Right forelimb (tissue), 1 donor: Measurements from ENCODE around the gene CTNNBL1.
"Not testable (repeated sequence)": the region's sequence is repeated elsewhere in the genome, so short reads cannot be mapped to it uniquely, and the experiment has no call there.

ENCODE experiments used
- DNase-seq: peaks from one replicate; pipeline ENCODE4 v3.0.0-alpha.2; 2018

CTNNBL1 gene

DNA sequence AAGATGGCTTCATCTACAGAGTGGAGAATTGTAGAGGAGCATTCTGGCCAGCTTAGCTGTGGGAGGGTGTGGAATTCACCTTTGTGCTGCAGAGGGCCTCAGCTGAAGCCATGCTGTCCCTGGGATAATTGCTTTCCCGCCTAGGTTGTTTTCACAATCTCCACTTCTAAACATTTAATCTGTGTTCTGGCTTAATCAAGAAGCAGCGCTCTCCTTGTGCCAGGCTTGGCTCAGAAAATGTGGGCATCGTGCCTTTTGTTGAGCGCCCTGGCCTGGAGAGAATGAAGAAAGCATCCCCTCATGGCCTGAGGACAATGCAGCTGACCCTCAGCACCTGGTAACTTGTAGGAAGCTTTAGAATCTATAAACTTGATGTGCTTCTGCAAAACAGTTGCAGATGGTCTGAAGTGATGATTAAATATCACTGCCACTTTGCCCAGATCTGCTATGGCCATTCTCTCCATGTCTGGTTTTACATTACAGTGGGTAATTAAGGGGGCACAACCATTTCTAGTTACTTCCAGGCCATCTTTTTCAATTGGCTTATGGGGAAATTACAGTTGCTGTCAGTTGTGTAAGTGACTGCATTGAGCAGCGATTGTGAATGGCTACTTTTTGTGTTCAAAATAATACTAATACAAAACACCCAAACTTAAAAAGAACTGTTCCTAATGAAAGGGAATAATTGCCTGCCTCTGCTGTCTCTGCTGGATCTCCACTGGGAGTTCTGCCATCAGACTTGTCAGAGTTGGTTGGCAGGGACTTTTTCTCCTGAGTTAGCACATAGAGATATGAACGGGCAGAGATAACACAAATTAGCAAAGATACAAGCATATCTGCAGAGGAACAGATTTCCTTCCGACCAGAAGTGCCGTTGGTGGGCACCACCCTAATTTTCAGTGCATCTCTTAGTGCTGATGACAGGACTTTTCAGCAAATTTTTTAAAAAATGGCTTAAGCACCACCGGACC is 18.4 kb downstream of the CTNNBL1 start:
- no peak for DNase-seq

DNA sequence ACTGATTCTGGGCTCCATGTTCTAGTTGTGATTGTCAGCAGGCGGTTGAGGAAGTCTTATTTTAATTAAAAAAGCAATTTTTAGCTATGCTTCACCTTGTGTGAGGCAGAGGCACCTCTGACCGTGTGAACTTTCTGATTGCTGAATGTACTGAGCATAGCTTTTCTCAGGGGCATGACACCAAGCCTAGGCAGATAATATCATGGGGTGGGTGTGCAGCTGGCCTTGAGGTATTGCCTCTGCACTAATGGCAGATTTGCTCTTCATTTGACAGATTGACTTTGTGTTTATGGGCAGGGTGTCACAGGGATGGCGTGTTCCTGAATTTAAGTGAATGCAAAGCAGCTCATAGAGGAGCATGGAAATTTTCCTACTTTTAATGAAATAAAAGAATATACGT is 19.6 kb downstream of the CTNNBL1 start:
- DNase-seq = no peak

- no peak for DNase-seq
Measured at GRCh38 chr20:37714978-37715672, 21.3 kb downstream of the CTNNBL1 start.

- no peak for DNase-seq
Measured at GRCh38 chr20:37721751-37722150, 27.9 kb downstream of the CTNNBL1 start.

GRCh38 chr20:37722312-37722711 is 28.5 kb downstream of the CTNNBL1 start:
- DNase-seq = not testable (repeated sequence)

- no peak for DNase-seq
Measured at GRCh38 chr20:37723668-37724067, 29.8 kb downstream of the CTNNBL1 start.

DNA sequence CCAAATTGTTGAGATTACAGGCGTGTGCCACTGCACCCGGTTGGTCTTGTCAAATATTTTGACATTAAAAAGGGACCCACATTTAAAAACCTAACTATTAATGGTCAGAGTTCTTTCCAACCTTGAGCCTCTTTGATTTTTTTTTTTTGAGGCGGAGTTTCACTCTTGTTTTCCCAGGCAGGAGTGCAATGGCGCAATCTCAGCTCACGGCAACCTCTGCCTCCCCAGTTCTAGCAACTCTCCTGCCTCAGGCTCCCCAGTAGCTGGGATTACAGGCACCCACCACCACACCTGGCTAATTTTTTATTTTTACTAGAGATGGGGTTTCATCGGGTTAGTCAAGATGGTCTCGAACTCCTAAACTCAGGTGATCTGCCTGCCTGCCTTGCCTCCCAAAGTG is 31.3 kb downstream of the CTNNBL1 start:
- DNase-seq = no peak

DNA sequence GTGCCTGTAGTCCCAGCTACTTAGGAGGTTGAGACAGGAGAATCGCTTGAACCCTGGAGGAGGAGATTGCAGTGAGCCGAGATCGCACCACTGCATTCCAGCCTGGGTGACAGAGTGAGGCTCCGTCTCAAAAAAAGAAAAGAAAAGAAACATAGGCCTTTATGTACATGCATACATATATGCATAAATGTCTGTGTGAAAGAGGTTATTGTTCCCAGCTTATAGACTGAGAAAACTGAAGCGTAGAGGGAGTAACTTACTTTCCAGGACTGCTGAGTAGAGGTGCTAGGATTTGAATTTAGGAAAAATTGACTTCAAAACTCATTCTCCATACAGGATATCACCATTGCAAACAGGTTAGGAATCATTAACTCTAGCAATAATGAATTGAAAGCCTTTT is 32.0 kb downstream of the CTNNBL1 start:
- no peak for DNase-seq

GRCh38 chr20:37726321-37726720 is 32.5 kb downstream of the CTNNBL1 start:
- no peak for DNase-seq

- DNase-seq = no peak
Measured at GRCh38 chr20:37726971-37727956, 33.4 kb downstream of the CTNNBL1 start.

- no peak for DNase-seq
Measured at GRCh38 chr20:37727957-37728634, 34.3 kb downstream of the CTNNBL1 start.

- no peak for DNase-seq
Measured at GRCh38 chr20:37728635-37728983, 34.8 kb downstream of the CTNNBL1 start.

DNA sequence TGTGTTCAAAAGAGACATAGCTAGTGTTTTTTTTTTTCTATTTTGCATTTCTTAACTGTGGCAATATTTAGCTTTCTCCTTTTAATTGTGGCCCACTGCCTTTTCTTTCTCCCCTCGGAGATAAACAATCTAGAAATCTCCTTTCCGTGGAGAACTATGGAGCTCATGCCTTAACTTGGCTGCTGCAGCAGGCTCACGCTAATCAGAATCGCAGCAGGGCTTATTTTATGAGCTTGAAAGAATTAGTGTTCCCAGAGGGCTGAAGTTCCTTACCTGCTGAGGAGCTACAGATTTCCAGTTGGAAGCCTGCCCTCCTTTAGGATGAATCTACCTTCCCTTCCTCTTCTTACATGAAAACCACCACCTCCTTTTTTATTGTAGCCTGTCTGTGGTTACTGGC is 35.6 kb downstream of the CTNNBL1 start:
- no peak for DNase-seq

GRCh38 chr20:37729909-37730308 is 36.1 kb downstream of the CTNNBL1 start:
- DNase-seq = no peak

DNA sequence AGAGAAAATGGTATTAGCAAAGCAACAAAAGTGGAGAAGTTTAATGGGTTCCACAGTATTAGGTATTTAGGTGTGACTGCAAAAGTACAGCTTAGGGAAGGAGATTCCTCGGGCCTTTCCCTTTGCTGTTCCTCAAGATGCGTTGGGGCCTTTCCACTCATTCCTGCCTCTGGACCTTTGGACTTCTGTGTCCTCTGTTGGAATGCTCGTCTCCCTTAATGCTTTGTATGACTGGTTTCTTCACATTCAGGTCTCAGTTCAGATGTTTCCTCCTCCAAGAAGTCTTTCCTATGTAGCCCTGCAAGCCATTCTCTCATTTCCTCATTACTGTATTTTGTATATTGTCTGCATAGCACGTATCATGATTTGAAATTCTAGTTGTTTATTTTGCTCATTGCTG is 39.6 kb downstream of the CTNNBL1 start:
- no peak for DNase-seq

GRCh38 chr20:37734228-37734985 is 40.6 kb downstream of the CTNNBL1 start:
- no peak for DNase-seq

DNA sequence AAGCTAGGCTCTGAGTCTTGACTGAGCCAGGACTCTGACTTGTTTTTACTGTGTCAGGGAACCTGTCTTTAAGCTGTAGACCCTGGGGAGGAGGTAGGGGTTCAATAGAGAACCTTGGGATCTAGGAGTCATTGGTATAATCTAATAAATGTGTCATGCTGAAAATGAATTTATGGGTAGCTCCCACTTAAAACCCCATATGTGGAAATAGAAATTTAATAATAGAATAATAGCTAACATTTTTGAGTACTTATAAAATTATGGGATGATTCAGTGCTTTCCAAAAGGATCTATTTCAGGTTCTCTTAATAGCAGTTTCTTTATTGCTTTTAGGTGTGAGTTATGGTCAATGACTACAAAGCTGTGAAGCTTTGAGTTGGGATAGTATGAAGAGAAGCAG is 41.7 kb downstream of the CTNNBL1 start:
- no peak for DNase-seq

- DNase-seq = no peak
Measured at GRCh38 chr20:37736132-37736531, 42.3 kb downstream of the CTNNBL1 start.

DNA sequence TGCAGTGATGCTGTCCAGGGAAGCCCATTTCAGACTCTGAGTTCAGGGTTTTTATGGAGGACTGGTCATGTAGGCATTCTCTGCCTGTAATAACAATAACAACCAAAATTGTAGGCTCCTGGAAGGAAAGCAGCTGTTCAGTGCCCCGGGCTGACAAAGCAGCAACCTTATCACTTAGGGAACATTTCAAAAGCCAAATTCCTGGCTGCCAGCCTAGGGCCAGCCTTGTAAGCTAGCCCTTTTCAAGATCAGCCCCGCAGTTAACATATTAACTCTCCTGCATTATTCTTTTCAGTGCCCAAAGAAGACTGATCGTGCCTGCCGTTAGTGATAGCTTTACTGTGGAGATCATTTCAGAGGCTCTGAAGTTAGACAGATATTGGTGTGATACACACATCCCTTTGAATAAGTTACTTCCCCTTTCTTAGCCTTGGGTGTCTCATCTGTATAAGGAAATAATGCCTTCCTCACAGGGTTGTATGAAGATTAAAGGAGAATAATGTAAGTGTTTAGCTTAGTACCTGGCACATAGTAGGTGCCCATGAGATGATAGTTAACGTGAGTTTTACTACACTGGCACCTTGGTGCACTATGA is 44.1 kb downstream of the CTNNBL1 start:
- DNase-seq = no peak

- no peak for DNase-seq
Measured at GRCh38 chr20:37741055-37741454, 47.2 kb downstream of the CTNNBL1 start.

DNA sequence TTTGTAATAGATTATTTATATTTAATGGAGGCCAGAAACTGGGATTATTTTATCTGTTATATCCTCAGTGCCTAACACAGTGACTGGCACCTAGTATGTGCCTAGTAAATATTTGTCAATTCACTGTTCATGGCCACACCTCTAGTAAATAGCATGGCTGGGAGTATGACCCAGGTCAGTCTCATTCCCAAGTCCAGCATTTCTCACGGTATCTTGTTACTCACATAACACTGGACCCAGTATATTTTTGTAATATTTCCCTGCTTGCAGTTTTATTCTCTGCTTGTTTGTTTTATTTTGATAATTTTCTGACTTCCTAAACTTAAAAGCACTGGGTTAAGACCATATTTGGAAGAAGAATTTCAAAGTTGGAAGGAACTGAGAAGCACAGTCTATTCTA is 47.7 kb downstream of the CTNNBL1 start:
- no peak for DNase-seq
